H1 (cell line): Measurements from ENCODE around the gene C19orf73. TPM values are rescaled to one million over a fixed set of nuclear protein-coding genes. Genes with fewer than 3 reads are reported as not detected.
A peak's percentile ranks its signal among the peaks of the same experiment; 100 is the strongest.

Source experiments
- ASH2L ChIP-seq: fragments of 200-600, 300-600 bp; sonication (generic); IDR thresholded peaks from one replicate; pipeline ENCODE4 v1.7.1; 2017; ENCODE audit warnings: low read length
- CBX5 ChIP-seq: fragments of 300-800, 300-1000 bp; sonication (generic); IDR thresholded peaks from 2 replicates; pipeline ENCODE4 v1.7.1; 2016; ENCODE audit warnings: antibody characterized with exemption, low read length, low read depth
- CTBP2 ChIP-seq: IDR thresholded peaks from 2 replicates; pipeline ENCODE4 v1.7.0; 2011; ENCODE audit warnings: borderline replicate concordance, mild to moderate bottlenecking, moderate library complexity, mixed read lengths, low read length; ENCODE audit not compliant: insufficient read depth, insufficient read length
- EZH2 ChIP-seq: fragments of 200-600 bp; sonication (generic); IDR thresholded peaks from 2 replicates; pipeline ENCODE4 v1.7.1; 2012; ENCODE audit warnings: low read depth, mild to moderate bottlenecking, moderate library complexity, low read length, inconsistent platforms; ENCODE audit not compliant: severe bottlenecking
- HDAC2 ChIP-seq, 2 experiments: fragments of 300-600 bp in 1 of 2; sonication (generic) in 1 of 2; IDR thresholded peaks; 2 replicates each; pipeline ENCODE4 v1.6.1; 2011 to 2012; ENCODE audit warnings: low read depth in 2 of 2, low read length in 2 of 2, mild to moderate bottlenecking in 2 of 2, moderate library complexity in 2 of 2, borderline replicate concordance in 1 of 2, inconsistent platforms in 1 of 2
- KDM1A ChIP-seq: fragments of 200-600, 300-600 bp; sonication (generic); IDR thresholded peaks from 2 replicates; pipeline ENCODE4 v1.7.1; 2016; ENCODE audit warnings: mild to moderate bottlenecking, low read length, borderline replicate concordance
- KDM4A ChIP-seq: IDR thresholded peaks from one replicate; pipeline ENCODE4 v1.7.1; 2012; ENCODE audit warnings: low read depth, mild to moderate bottlenecking, moderate library complexity, low read length, inconsistent platforms; ENCODE audit not compliant: severe bottlenecking
- RBBP5 ChIP-seq: IDR thresholded peaks from 2 replicates; pipeline ENCODE4 v1.7.1; 2012; ENCODE audit warnings: low read depth, mild to moderate bottlenecking, inconsistent platforms, low read length, moderate library complexity, borderline replicate concordance
- SIN3A ChIP-seq, 2 experiments: IDR thresholded peaks in 1 of 2; conservative IDR thresholded peaks in 1 of 2; 2 replicates each; pipeline ENCODE4 v1.6.1; 2011 to 2012; ENCODE audit warnings: low read length in 2 of 2, improper control_type of control experiment in 1 of 2, low read depth in 1 of 2, mild to moderate bottlenecking in 1 of 2
- SUZ12 ChIP-seq: fragments of 200-600 bp; sonication (generic); IDR thresholded peaks from 2 replicates; pipeline ENCODE4 v1.6.1; 2012; ENCODE audit warnings: mild to moderate bottlenecking, inconsistent platforms, low read length, moderate library complexity, mixed read lengths
- polyA plus RNA-seq, 7 experiments: library from polyadenylated mRNA; depleted of rRNA in 3 of 7; stranded (reverse) in 5 of 7; unstranded in 2 of 7; fragments of >200 nt in 5 of 7; fragments of 200-250 nt in 2 of 7; gene quantifications; 1 replicate in 5 of 7; 2 replicates in 1 of 7; 4 replicates in 1 of 7; pipeline versions ENCODE4 v1.2.1 to v1.2.3, GENCODE V29; 2011 to 2013; ENCODE audit warnings: missing spikeins in 2 of 7, mixed read lengths in 2 of 7
- total RNA-seq: library from RNA; stranded (reverse); fragmentation: NEBNext Ultra II Directional; extraction: Animal tissue kit (Norgen Biotek cat#: 25700); gene quantifications from 2 replicates; pipeline ENCODE4 v1.2.1, GENCODE V29; 2021

Gene C19orf73
- total and polyA plus RNA-seq, 2 of the 8 experiments (the other 6 are each of a cell fraction or from before 2014, with no cell fraction given) = 2.5 to 4.6 TPM

- TF ChIP-seq CBX5 (no peak), RBBP5 (no peak; the same call in 1 of the 2 replicates), ASH2L (peak; percentile 42), EZH2 (peak; percentile 45), CTBP2 (peak; percentile 45), KDM4A (peak; percentile 7), HDAC2 (IDR thresholded peaks at IDR 0.05; ENCODE audit: borderline replicate concordance in 1 of 2, low read depth in 2 of 2, low read length in 2 of 2) (peak in 1 of 2 experiments; percentile 32; a peak in 1 of 4 replicates), SIN3A (conservative IDR thresholded peaks at IDR 0.05 in 1 of 2, IDR thresholded peaks at IDR 0.05 in 1 of 2; ENCODE audit: low read depth in 1 of 2, low read length in 2 of 2) (peak in 1 of 2 experiments; percentile 82; a peak in 2 of 4 replicates), SUZ12 (peak; percentile 55), KDM1A (peak; percentile 58; the same call in 1 of the 2 replicates)
Measured at GRCh38 chr19:49119411-49120324, 725 bp upstream of the C19orf73 start, which contains the start of gene PPFIA3 (continued).
